Kasumi-1 (cell line): ENCODE data around the gene CPAMD8.
"Not testable (repeated sequence)": the region's sequence is repeated elsewhere in the genome, so short reads cannot be mapped to it uniquely, and the experiment has no call there.

Experiments used
- DNase-seq, 2 experiments: peaks; one replicate each; lab custom pipeline; 2025; lab: John Stamatoyannopoulos, UW

The CPAMD8 gene

DNA sequence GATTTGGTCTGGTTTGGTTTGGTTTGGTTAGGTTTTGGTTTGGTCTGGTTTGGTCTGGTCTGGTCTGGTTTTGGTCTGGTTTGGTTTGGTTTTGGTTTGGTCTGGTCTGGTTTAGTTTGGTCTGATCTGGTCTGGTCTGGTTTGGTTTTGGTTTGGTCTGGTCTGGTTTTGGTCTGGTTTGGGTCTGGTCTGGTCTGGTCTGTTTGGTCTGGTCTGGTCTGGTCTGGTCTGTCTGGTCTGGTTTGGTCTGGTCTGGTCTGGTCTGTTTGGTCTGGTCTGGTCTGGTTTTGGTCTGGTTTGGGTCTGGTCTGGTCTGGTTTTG, 151.7 kb downstream of the CPAMD8 start:
- DNase-seq = not testable (repeated sequence)

- no peak for DNase-seq
Observed at GRCh38 chr19:16874250-16874977, 152.2 kb downstream of the CPAMD8 start.

- DNase-seq = no peak
Observed at GRCh38 chr19:16873594-16873993, 153.0 kb downstream of the CPAMD8 start.

DNA sequence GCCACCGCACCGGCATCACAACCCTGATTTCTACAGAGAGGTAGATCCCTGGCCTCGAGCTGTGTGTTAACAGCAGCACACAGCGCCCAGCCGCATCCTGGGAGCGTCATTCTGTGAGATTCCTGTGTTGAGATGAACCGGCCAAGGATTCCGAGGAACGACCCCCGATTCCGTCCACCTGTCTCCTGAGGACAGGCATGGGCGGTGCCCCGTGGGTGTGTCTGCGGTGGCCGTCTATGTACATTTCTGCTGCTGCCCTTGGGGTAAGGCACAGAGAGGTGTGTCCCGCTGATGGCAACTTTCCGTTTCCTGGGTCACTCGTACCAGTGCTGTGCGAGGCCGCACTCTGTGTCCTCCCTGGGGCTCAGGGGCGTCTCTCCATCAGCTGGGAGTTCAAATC, 153.9 kb downstream of the CPAMD8 start:
- DNase-seq = no peak

- DNase-seq = no peak
Observed at GRCh38 chr19:16871871-16872270, 154.7 kb downstream of the CPAMD8 start.

- no peak for DNase-seq
Observed at GRCh38 chr19:16869331-16869972, 157.2 kb downstream of the CPAMD8 start.

GRCh38 chr19:16868423-16869130, 158.0 kb downstream of the CPAMD8 start:
- DNase-seq = no peak

GRCh38 chr19:16867211-16867610, 159.4 kb downstream of the CPAMD8 start:
- DNase-seq = no peak

GRCh38 chr19:16862826-16863415, 163.7 kb downstream of the CPAMD8 start:
- peak; percentile 17 for DNase-seq

DNA sequence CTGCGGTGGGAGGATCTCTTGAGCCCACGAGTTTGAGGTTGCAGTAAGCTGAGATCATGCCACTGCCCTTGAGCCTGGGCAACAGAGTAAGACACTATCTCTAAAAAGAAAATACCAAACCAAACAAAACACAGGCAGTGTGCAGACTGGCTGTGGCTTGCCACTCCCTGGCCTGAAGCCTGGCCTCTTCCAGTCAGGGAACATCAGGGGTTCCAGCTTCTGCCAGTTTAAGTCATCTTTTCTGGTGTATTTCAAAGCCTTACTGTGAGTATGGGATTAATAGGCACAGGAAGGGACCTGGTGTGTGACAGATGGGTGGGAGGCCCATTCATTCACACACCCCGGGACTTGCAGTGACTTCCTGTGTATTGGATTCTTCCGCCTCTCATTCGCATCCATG, 164.8 kb downstream of the CPAMD8 start:
- no peak for DNase-seq

- DNase-seq = no peak
Observed at GRCh38 chr19:16861011-16861410, 165.6 kb downstream of the CPAMD8 start.

DNA sequence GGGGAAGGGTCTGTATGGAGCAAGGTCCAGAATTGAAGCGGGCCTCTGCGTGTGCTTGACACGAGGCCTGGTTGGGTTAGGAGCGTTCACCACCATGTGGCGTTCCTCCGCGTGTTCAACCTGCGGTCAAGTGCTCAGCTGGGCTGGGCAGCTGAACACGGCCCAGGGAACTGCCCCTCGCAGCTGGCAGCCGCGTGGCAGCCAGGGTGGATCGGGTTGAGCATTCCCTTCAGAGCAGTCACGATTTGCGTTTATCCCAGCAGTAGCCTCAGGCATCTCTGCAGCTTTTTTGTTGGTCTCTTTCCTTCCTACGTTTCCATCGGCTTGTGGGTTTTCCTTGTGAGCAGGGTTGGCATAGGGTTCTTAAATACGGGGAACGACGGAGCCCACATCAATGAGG, 166.5 kb downstream of the CPAMD8 start:
- no peak for DNase-seq

- DNase-seq = no peak
Observed at GRCh38 chr19:16859626-16860025, 167.0 kb downstream of the CPAMD8 start.

- no peak for DNase-seq
Observed at GRCh38 chr19:16856091-16856490, 170.5 kb downstream of the CPAMD8 start.

DNA sequence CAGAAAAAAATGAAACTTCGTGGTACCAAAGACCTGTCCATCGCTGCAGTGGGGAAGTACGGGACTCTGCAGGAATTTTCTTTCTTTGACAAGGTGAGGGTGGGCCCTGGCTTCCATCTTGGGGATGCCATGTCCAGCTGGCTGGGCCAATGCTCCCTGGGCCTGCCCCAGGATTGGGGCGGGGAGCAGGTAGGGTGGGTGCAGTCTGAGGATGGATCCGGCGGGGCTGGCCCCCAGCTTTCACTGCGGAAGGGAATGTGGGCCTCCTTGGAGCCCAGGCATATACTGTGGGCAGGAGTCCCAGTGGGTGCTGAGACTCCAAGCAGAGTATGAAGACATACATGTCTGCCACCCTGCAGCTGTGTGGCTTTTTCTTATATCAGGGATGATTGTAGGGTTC, 173.5 kb downstream of the CPAMD8 start:
- no peak for DNase-seq

DNA sequence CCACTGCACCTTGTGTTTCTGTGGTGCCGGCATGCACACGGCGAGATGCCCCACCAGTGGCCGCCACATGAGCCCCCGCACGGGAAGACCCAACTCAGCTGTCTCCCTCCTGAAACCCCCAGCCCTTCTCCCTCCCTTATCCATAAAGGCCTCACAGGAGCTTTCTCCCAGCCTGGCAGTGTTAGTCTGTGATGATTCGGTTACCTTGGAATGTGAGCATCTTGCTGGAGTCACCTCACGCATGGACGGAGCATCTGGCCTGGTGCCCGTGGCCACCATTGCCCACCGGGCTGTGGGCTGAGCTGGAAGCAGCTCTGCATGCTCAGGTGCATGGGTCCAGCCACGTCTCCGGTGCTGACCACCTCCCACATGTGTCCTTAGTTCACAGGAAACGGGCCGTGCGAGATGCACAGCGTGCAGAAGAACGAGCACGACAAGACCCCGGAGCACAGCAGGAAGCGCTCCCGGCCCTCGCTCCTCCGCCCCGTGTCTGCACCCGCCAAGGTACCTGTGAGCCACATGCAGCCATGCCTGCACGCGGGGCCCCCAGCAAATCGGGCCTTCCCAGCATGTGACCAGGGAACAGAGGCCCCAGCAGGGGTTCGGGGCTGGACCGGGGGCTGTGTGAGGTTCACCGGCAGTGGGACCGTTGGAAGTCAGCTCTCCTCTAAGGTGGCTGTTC, 175.4 kb downstream of the CPAMD8 start:
- no peak for DNase-seq

DNA sequence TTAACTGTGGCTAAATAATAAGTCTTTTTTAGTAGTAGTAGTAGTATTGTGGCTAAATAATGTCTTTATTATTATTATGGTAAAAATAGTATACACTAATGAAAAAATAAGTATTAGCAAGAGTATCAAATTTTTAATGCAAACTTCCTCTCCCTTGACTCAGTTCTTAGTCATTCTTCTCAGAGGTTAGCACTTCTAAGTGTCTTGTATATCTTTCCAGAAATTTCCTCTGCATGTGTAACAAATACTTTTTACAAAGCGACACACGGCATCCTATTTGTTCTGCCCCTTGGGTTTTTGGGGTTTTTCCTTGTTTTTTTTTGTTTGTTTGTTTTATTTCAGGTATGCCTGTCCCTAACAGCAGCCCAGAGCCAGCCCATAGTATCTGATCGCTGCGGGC, 176.5 kb downstream of the CPAMD8 start:
- no peak for DNase-seq

DNA sequence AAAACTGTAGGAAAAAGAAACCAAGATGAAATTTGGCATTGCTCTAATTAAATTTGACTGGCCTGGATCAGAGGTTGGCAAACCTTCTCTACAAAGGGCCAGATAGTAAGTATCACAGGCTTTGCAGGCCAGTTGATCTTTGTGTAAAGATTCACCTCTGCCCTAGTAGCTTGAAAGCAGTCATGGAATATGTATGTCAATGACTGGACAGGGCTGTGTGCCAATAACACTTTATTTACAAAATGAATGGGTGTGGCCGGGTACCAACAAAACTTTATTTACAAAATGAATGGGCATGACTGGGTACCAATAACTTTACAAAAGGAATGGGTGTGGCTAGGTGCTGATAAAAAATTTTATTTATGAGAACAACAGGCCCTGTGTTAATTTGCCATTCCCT, 177.4 kb downstream of the CPAMD8 start:
- no peak for DNase-seq

GRCh38 chr19:16847430-16847829, 179.2 kb downstream of the CPAMD8 start:
- DNase-seq = no peak

- DNase-seq = no peak
Observed at GRCh38 chr19:16846901-16847300, 179.7 kb downstream of the CPAMD8 start.
